MM.1S (cell line): ENCODE results near the gene SLC43A3.

Experiments
- EZH2 ChIP-seq: fragments of 300-600 bp; sonication (generic); optimal IDR thresholded peaks from 2 replicates; pipeline ENCODE3; 2017; ENCODE audit warnings: low read depth, mild to moderate bottlenecking, antibody characterized with exemption, low read length, mixed read lengths
- EZH2phosphoT487 ChIP-seq: fragments of 300-600 bp; sonication (generic); IDR thresholded peaks from 2 replicates; pipeline ENCODE4 v1.6.1; 2018; ENCODE audit warnings: antibody characterized with exemption, low read length
- TF ChIP-seq, protein P1 (sequence below): fragments of 300-600 bp; sonication (generic); IDR thresholded peaks from 2 replicates; pipeline ENCODE4 v1.5.1; 2016; ENCODE audit warnings: antibody characterized with exemption, low read length, mixed read lengths

DNA sequence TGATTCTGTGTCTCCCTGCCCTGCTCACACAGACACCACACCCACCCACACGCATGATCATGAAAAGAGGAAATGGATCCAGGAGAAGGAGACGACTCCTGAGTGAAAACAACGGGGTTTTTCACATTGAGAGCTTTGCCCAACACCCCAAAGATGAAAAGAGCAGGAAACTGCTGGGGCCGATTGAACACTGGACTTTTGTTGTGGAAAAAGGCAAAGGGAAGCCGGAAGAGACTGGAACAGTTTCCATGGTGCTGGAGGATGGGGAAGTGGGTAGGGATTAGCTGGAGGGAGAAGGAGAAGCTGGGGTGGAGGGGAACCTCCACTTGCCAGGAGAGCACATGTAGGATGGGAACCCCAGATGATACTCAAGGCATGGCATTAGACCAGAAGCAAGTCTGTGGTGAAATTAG is 5.2 kb upstream of the SLC43A3 start:
- TF ChIP-seq, protein P1, sequence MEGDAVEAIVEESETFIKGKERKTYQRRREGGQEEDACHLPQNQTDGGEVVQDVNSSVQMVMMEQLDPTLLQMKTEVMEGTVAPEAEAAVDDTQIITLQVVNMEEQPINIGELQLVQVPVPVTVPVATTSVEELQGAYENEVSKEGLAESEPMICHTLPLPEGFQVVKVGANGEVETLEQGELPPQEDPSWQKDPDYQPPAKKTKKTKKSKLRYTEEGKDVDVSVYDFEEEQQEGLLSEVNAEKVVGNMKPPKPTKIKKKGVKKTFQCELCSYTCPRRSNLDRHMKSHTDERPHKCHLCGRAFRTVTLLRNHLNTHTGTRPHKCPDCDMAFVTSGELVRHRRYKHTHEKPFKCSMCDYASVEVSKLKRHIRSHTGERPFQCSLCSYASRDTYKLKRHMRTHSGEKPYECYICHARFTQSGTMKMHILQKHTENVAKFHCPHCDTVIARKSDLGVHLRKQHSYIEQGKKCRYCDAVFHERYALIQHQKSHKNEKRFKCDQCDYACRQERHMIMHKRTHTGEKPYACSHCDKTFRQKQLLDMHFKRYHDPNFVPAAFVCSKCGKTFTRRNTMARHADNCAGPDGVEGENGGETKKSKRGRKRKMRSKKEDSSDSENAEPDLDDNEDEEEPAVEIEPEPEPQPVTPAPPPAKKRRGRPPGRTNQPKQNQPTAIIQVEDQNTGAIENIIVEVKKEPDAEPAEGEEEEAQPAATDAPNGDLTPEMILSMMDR, result no peak
- TF ChIP-seq EZH2 (no peak), EZH2phosphoT487 (no peak)
